Activated CD4-positive, CD25-positive, alpha-beta regulatory T cell treated with anti-CD3 and anti-CD28 coated beads, Interleukin-2, amount 50 U/mL, for 72 hours (primary cell): ENCODE measurements around the gene MIER3.

ENCODE experiments used
- DNase-seq: peaks from one replicate; pipeline ENCODE4 v3.0.0; 2021

The MIER3 gene

GRCh38 chr5:56893251-56893951 lies 58.5 kb downstream of the MIER3 start:
- DNase-seq, result no peak

- no peak for DNase-seq
Measured at GRCh38 chr5:56881571-56881970, 70.4 kb downstream of the MIER3 start.

- DNase-seq, result no peak
Measured at GRCh38 chr5:56876327-56876726, 75.6 kb downstream of the MIER3 start.

GRCh38 chr5:56873056-56873455 lies 78.9 kb downstream of the MIER3 start:
- DNase-seq, result no peak

GRCh38 chr5:56871777-56872176 lies 80.1 kb downstream of the MIER3 start:
- no peak for DNase-seq
